22Rv1 (cell line): ENCODE measurements around the gene FAM131C.

ENCODE experiments used
- ZFX ChIP-seq: fragments of 450-650 bp; IDR thresholded peaks from 2 replicates; pipeline ENCODE4 v1.6.1; 2017; ENCODE audit warnings: antibody characterized with exemption, borderline replicate concordance
- TF ChIP-seq, protein P1 (sequence below): fragments of 450-650 bp; IDR thresholded peaks from 2 replicates; pipeline ENCODE4 v1.5.1; 2017; ENCODE audit warnings: mild to moderate bottlenecking

DNA sequence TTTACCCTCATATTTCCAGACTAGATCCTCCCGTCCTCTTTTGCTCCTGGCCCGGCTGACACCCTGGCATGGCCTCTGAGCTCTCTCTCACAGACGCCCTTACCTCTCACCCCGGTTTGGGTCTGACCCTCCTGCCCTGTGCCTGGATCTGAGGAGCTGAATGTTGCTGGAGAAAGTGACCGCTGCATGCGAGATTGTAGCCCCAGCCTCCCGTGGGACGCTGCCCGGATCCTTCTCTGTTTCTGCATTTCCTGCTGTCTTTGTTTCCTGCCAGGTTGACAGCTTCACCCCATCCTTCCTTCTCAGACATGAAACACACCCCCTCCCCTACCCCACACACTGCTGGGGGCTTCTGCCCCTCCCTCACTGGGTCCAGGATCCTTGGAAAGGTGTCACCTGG, 9.5 kb downstream of the FAM131C start:
- TF ChIP-seq, protein P1, sequence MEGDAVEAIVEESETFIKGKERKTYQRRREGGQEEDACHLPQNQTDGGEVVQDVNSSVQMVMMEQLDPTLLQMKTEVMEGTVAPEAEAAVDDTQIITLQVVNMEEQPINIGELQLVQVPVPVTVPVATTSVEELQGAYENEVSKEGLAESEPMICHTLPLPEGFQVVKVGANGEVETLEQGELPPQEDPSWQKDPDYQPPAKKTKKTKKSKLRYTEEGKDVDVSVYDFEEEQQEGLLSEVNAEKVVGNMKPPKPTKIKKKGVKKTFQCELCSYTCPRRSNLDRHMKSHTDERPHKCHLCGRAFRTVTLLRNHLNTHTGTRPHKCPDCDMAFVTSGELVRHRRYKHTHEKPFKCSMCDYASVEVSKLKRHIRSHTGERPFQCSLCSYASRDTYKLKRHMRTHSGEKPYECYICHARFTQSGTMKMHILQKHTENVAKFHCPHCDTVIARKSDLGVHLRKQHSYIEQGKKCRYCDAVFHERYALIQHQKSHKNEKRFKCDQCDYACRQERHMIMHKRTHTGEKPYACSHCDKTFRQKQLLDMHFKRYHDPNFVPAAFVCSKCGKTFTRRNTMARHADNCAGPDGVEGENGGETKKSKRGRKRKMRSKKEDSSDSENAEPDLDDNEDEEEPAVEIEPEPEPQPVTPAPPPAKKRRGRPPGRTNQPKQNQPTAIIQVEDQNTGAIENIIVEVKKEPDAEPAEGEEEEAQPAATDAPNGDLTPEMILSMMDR: no peak
- TF ChIP-seq ZFX: no peak
